ENCODE results near the gene UBE2A. TPM values are rescaled to one million over a fixed set of nuclear protein-coding genes. Genes with fewer than 3 reads are reported as not detected.
A peak's percentile ranks its signal among the peaks of the same experiment; 100 is the strongest.

UBE2A gene
- total and polyA plus RNA-seq, 12 donors = 51.7 to 77.7 (median 67.1) TPM

- intact Hi-C loops (cut with DNase I) = loop anchor here in 1 of 10 donors (5.0 kb wide), 1 partner anchor 125 kb away; no protein-coding TSS in a partner anchor
- Histone ChIP-seq H3K4me3 (peak overlapping the region in 9 of 10 donors; percentile 60 to 84 (median 71)), H3K36me3 (no peaks in the 10 kb centered on the region), H3K9me3 (no peaks in the 10 kb centered on the region), H3K27ac (peak overlapping the region; percentile 70 to 94 (median 91)), H3K4me1 (peaks cover 0 to 8% (median 0%) of the 10 kb centered on the region in 9 donors), H3K27me3 (peaks cover 0 to 9% (median 0%) of the 10 kb centered on the region in 7 donors)
- DNase-seq (no peak), ATAC-seq (peak in 2 of 8 donors; percentile 2 to 5)
- TF ChIP-seq CTCF (IDR thresholded peaks at IDR 0.05) = no peak
- WGBS, 2 donors = 36 to 37% methylated on average over 7 of the region's 7 CpGs
These were observed 32.6 kb downstream of the UBE2A start for GRCh38 chrX:119607018-119607389.

GRCh38 chrX:119614776-119615175 lies 40.4 kb downstream of the UBE2A start:
- intact Hi-C loops (cut with DNase I) = loop anchor here in 5 of 10 donors (5.0 to 10.0 kb wide), 2 partner anchors 110 to 118 kb away; no protein-coding TSS in a partner anchor
- Histone ChIP-seq H3K4me1 (peaks cover 0 to 21% (median 0%) of the 10 kb centered on the region in 9 donors), H3K27me3 (no peaks in the 10 kb centered on the region), H3K36me3 (no peaks in the 10 kb centered on the region), H3K4me3 (no peak overlapping the region), H3K27ac (no peak overlapping the region), H3K9me3 (no peaks in the 10 kb centered on the region)
- no peak for TF ChIP-seq CTCF (IDR thresholded peaks at IDR 0.05)
- DNase-seq (no peak), ATAC-seq (no peak)
- WGBS, 2 donors = 84 to 85% methylated on average over 10 to 13 of the region's 13 CpGs

GRCh38 chrX:119617517-119618164 lies 43.3 kb downstream of the UBE2A start:
- 80 to 83% methylated on average over 15 of the region's 15 CpGs for WGBS, 2 donors
- no peak for ATAC-seq

GRCh38 chrX:119618439-119618838 lies 44.1 kb downstream of the UBE2A start:
- Histone ChIP-seq H3K4me1 (peaks cover 0 to 38% (median 0%) of the 10 kb centered on the region in 9 donors), H3K27me3 (no peaks in the 10 kb centered on the region), H3K9me3 (no peaks in the 10 kb centered on the region), H3K36me3 (no peaks in the 10 kb centered on the region), H3K4me3 (no peak overlapping the region), H3K27ac (peak overlapping the region in 1 of 10 donors; percentile 75)
- WGBS, 2 donors = 81 to 92% methylated on average over 5 of the region's 5 CpGs
- no peak for TF ChIP-seq CTCF (IDR thresholded peaks at IDR 0.05)
- intact Hi-C loops (cut with DNase I) = loop anchor here in 3 of 10 donors (10.0 kb wide), 1 partner anchor 106 kb away; no protein-coding TSS in a partner anchor
- DNase-seq = no peak
- ATAC-seq = peak in 2 of 8 donors; percentile 26 to 62

More at GRCh38 chrX:119617517-119618164, 43.3 kb downstream of the UBE2A start:
- H3K27ac ChIP-seq = peak overlapping the region in 1 of 10 donors; percentile 75
- intact Hi-C loops (cut with DNase I) = loop anchor here in 3 of 10 donors (10.0 kb wide), 1 partner anchor 107 kb away; no protein-coding TSS in a partner anchor
- no peak for DNase-seq
- H3K9me3 ChIP-seq = no peaks in the 10 kb centered on the region
- no peak overlapping the region for H3K4me3 ChIP-seq
- peaks cover 0 to 31% (median 0%) of the 10 kb centered on the region in 9 donors for H3K4me1 ChIP-seq
- H3K36me3 ChIP-seq = no peaks in the 10 kb centered on the region
- no peak for TF ChIP-seq CTCF (IDR thresholded peaks at IDR 0.05)
- no peaks in the 10 kb centered on the region for H3K27me3 ChIP-seq
